Mesendoderm (in vitro differentiated cells): ENCODE data around the gene FAM200C.

Experiments used
- DNase-seq: peaks from one replicate; pipeline ENCODE4 v3.0.0; 2013
- H2AK5ac ChIP-seq: 2 replicates; pipeline ENCODE4 v1.6.1; 2013; ENCODE audit warnings: low read length, inconsistent platforms
- H2BK120ac ChIP-seq: 2 replicates; pipeline ENCODE4 v1.6.1; 2013; ENCODE audit warnings: low read depth, mild to moderate bottlenecking, low read length, moderate library complexity, mixed read lengths
- H2BK15ac ChIP-seq: replicated peaks from 2 replicates; pipeline ENCODE4 v1.6.1; 2013; ENCODE audit warnings: low read depth, mild to moderate bottlenecking, moderate library complexity
- H2BK5ac ChIP-seq: 2 replicates; pipeline ENCODE4 v1.6.1; 2013; ENCODE audit warnings: low read length, inconsistent platforms
- H3K18ac ChIP-seq: 2 replicates; pipeline ENCODE4 v1.6.1; 2013; ENCODE audit warnings: mild to moderate bottlenecking, low read length, mixed read lengths
- H3K23ac ChIP-seq: one replicate; pipeline ENCODE4 v1.6.1; 2013; ENCODE audit warnings: low read length
- H3K27ac ChIP-seq: 2 replicates; pipeline ENCODE4 v1.5.1; 2013; ENCODE audit warnings: low read depth, mild to moderate bottlenecking, inconsistent platforms, low read length, moderate library complexity
- H3K27me3 ChIP-seq: 2 replicates; pipeline ENCODE4 v1.6.1; 2013; ENCODE audit warnings: low read length, control low read depth, mild to moderate bottlenecking, inconsistent platforms; ENCODE audit not compliant: insufficient read depth, poor library complexity
- H3K36me3 ChIP-seq: 2 replicates; pipeline ENCODE4 v1.6.1; 2013; ENCODE audit warnings: low read length, inconsistent platforms; ENCODE audit not compliant: control insufficient read depth, insufficient read depth
- H3K4ac ChIP-seq: one replicate; pipeline ENCODE4 v1.6.1; 2013; ENCODE audit warnings: low read depth, mild to moderate bottlenecking, low read length, moderate library complexity
- H3K4me1 ChIP-seq: 2 replicates; pipeline ENCODE4 v1.6.1; 2013; ENCODE audit warnings: low read depth, low read length, inconsistent platforms; ENCODE audit not compliant: control insufficient read depth
- H3K4me2 ChIP-seq: 2 replicates; pipeline ENCODE4 v1.6.1; 2013; ENCODE audit warnings: low read length
- H3K4me3 ChIP-seq: 2 replicates; pipeline ENCODE4 v1.5.1; 2013; ENCODE audit warnings: mild to moderate bottlenecking, low read length
- H3K56ac ChIP-seq: one replicate; pipeline ENCODE4 v1.6.1; 2013; ENCODE audit warnings: low read length
- H3K79me1 ChIP-seq: 2 replicates; pipeline ENCODE4 v1.6.1; 2013; ENCODE audit warnings: low read length, inconsistent platforms
- H3K79me2 ChIP-seq: 2 replicates; pipeline ENCODE4 v1.6.1; 2013; ENCODE audit warnings: mild to moderate bottlenecking, low read length; ENCODE audit not compliant: control insufficient read depth, insufficient read depth
- H3K9ac ChIP-seq: 2 replicates; pipeline ENCODE4 v1.6.1; 2013; ENCODE audit warnings: low read length, inconsistent platforms
- H4K5ac ChIP-seq: one replicate; pipeline ENCODE4 v1.6.1; 2013; ENCODE audit warnings: low read length
- H4K8ac ChIP-seq: one replicate; pipeline ENCODE4 v1.6.1; 2013; ENCODE audit warnings: low read depth, mild to moderate bottlenecking, control low read depth, low read length, moderate library complexity
- WGBS: extraction: QIAGEN DNeasy Blood & Tissue Kit; methylation state at CpG from one replicate; pipeline ENCODE4 v1.1.7; 2013; ENCODE audit warnings: low lambda C conversion rate, missing lambda C conversion rate; ENCODE audit not compliant: insufficient coverage; ENCODE audit errors: extremely low coverage; 5-methylcytosine and 5-hydroxymethylcytosine counted together

FAM200C gene

GRCh38 chr5:160359242-160359641 lies 40.6 kb downstream of the FAM200C start:
- peaks cover 5% of the 10 kb centered on the region for H3K4me1 ChIP-seq
- no peak overlapping the region for H3K9ac ChIP-seq
- H3K4ac ChIP-seq = no peak overlapping the region
- no peak overlapping the region for H4K5ac ChIP-seq
- no peak overlapping the region for H2BK120ac ChIP-seq
- H3K27me3 ChIP-seq = no peaks in the 10 kb centered on the region
- H3K36me3 ChIP-seq = no peaks in the 10 kb centered on the region
- no peak overlapping the region for H3K27ac ChIP-seq
- H3K4me2 ChIP-seq = no peak overlapping the region
- peak overlapping the region; percentile 7 for H3K18ac ChIP-seq
- H3K4me3 ChIP-seq = no peak overlapping the region
- no peak overlapping the region for H2AK5ac ChIP-seq
- H2BK5ac ChIP-seq = no peak overlapping the region
- no peak overlapping the region for H3K23ac ChIP-seq
- no peaks in the 10 kb centered on the region for H3K79me2 ChIP-seq
- peak overlapping the region; percentile 67 for H3K56ac ChIP-seq
- no peak overlapping the region for H4K8ac ChIP-seq
- WGBS = no CpG with 5 or more reads among the region's 1 CpG
- no peak for DNase-seq
- no peaks in the 10 kb centered on the region for H3K79me1 ChIP-seq
- no peak overlapping the region for H2BK15ac ChIP-seq

GRCh38 chr5:160357861-160358411 lies 41.9 kb downstream of the FAM200C start:
- Histone ChIP-seq H2BK120ac (no peak overlapping the region), H3K23ac (peak overlapping the region; percentile 24), H3K4me2 (no peak overlapping the region), H3K27me3 (no peaks in the 10 kb centered on the region), H3K79me1 (no peaks in the 10 kb centered on the region), H3K27ac (no peak overlapping the region), H3K56ac (peak overlapping the region; percentile 25), H3K18ac (no peak overlapping the region), H3K4ac (no peak overlapping the region), H2BK5ac (no peak overlapping the region), H4K5ac (no peak overlapping the region), H4K8ac (no peak overlapping the region), H2AK5ac (no peak overlapping the region), H3K4me3 (no peak overlapping the region), H2BK15ac (no peak overlapping the region), H3K4me1 (peaks cover 5% of the 10 kb centered on the region), H3K9ac (no peak overlapping the region), H3K79me2 (no peaks in the 10 kb centered on the region), H3K36me3 (no peaks in the 10 kb centered on the region)
- WGBS = no CpG with 5 or more reads among the region's 7 CpGs
- no peak for DNase-seq

- Histone ChIP-seq H3K27ac (no peak overlapping the region), H2BK5ac (no peak overlapping the region), H3K79me2 (no peaks in the 10 kb centered on the region), H3K4me2 (no peak overlapping the region), H3K56ac (no peak overlapping the region), H4K8ac (no peak overlapping the region), H3K36me3 (no peaks in the 10 kb centered on the region), H2AK5ac (no peak overlapping the region), H3K4me1 (peaks cover 5% of the 10 kb centered on the region), H3K18ac (no peak overlapping the region), H4K5ac (no peak overlapping the region), H3K27me3 (no peaks in the 10 kb centered on the region), H2BK120ac (no peak overlapping the region), H3K9ac (no peak overlapping the region), H3K23ac (no peak overlapping the region), H3K4ac (no peak overlapping the region), H3K79me1 (no peaks in the 10 kb centered on the region), H2BK15ac (no peak overlapping the region), H3K4me3 (no peak overlapping the region)
- no CpG with 5 or more reads among the region's 7 CpGs for WGBS
- DNase-seq = no peak
These were observed 42.5 kb downstream of the FAM200C start for GRCh38 chr5:160357394-160357793.

- Histone ChIP-seq H2BK5ac (no peak overlapping the region), H4K5ac (no peak overlapping the region), H4K8ac (no peak overlapping the region), H2AK5ac (no peak overlapping the region), H3K23ac (no peak overlapping the region), H3K56ac (no peak overlapping the region), H2BK120ac (no peak overlapping the region), H3K4me1 (peaks cover 5% of the 10 kb centered on the region), H3K18ac (no peak overlapping the region), H3K27me3 (no peaks in the 10 kb centered on the region), H3K4ac (no peak overlapping the region), H3K36me3 (no peaks in the 10 kb centered on the region), H3K9ac (no peak overlapping the region), H3K79me2 (no peaks in the 10 kb centered on the region), H3K27ac (no peak overlapping the region), H3K79me1 (no peaks in the 10 kb centered on the region), H2BK15ac (no peak overlapping the region), H3K4me2 (no peak overlapping the region), H3K4me3 (no peak overlapping the region)
- no CpG with 5 or more reads among the region's 7 CpGs for WGBS
- DNase-seq = no peak
These were observed 43.1 kb downstream of the FAM200C start for GRCh38 chr5:160356550-160357347.

- no CpG with 5 or more reads among the region's 14 CpGs for WGBS
- H4K8ac ChIP-seq = no peak overlapping the region
- H2AK5ac ChIP-seq = no peak overlapping the region
- DNase-seq = no peak
- H3K79me1 ChIP-seq = no peaks in the 10 kb centered on the region
- no peaks in the 10 kb centered on the region for H3K36me3 ChIP-seq
- no peak overlapping the region for H2BK5ac ChIP-seq
- H3K4me2 ChIP-seq = no peak overlapping the region
- no peak overlapping the region for H3K9ac ChIP-seq
- no peak overlapping the region for H3K56ac ChIP-seq
- no peak overlapping the region for H3K23ac ChIP-seq
- H3K18ac ChIP-seq = no peak overlapping the region
- no peak overlapping the region for H3K4ac ChIP-seq
- H4K5ac ChIP-seq = no peak overlapping the region
- no peak overlapping the region for H2BK120ac ChIP-seq
- no peaks in the 10 kb centered on the region for H3K27me3 ChIP-seq
- H3K4me1 ChIP-seq = peaks cover 3% of the 10 kb centered on the region
- no peaks in the 10 kb centered on the region for H3K79me2 ChIP-seq
- no peak overlapping the region for H3K4me3 ChIP-seq
- H2BK15ac ChIP-seq = no peak overlapping the region
- no peak overlapping the region for H3K27ac ChIP-seq
These were observed 45.2 kb downstream of the FAM200C start for GRCh38 chr5:160354666-160355065.
